NCI-H1417 (cell line): Measurements from ENCODE around the gene SPRED3.

Experiments
- DNase-seq, 3 experiments: peaks; one replicate each; lab custom pipeline; 2025; lab: John Stamatoyannopoulos, UW

SPRED3 gene

DNA sequence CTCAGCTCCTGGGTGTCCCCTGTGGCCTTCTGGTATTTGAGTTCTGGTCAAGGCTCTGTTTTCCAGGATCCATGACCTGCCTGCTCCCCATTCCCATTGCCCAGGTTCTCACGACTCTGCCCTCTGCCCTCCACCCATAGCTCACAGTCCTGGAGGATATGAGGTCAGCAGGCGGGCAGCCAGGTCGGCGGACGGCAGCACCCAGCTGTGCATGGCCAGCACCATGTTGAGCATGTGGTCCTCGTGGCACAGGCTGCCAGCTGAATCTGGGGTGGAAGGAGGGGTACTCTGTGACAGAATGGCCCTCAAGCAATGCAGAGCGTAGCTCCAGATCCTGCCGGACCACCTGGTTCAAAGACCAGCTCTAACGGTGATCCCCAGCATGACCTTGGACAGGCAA lies 32.4 kb downstream of the SPRED3 start:
- DNase-seq: no peak

DNA sequence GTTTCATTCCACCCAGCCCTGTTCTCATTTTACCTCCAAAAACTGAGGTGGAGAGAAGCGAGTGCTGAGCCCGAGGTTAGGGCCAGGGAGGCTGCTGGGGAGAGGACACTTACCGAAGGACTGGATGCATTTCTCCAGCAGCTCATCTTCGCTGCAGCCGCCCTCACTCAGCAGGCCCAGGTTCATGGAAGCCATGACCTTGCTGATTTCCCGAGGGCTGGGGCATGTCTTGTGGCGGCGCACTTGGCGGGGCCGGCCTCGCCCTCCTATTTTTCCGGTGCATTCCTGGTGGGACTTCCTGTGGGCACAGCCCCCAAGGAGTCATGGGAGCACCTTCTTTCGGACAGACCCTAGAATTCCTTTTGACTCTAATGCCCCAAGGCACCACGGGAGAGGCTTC lies 33.4 kb downstream of the SPRED3 start:
- DNase-seq: no peak

DNA sequence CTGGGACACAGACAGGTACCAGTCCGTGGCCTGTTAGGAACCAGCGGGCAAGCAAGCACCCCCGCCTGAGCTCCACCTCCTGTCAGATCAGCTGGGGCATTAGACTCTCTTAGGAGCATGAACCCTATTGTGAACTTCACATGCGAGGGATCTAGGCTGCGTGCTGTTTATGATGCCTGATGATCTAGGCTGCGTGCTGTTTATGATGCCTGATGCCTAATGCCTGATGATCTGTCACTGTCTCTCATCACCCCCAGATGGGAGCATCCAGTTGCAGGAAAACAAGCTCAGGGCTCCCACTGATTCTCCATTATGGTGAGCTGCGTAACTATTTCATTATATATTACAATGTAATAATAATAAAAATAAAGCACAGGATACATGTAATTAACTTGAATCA lies 33.9 kb downstream of the SPRED3 start:
- DNase-seq: no peak

DNA sequence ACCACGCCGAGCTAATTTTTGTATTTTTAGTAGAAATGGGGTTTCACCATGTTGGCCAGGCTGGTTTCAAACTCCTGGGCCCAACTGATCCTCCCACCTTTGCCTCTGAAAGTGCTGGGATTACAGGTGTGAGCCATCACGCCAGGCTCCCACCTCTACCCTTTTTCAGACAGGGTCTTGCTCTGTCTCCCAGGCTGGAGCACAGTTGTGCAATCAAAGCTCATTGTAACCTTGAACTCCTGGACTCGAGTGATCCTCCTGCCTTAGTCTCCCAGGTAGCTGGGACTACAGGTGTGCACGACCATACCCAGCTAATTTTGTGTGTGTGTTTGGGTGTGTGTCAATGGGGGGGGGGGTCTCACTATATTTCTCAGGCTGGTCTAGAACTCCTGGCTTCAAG lies 35.8 kb downstream of the SPRED3 start:
- no peak for DNase-seq

GRCh38 chr19:38425222-38425809 lies 36.8 kb downstream of the SPRED3 start:
- DNase-seq: no peak

GRCh38 chr19:38425810-38426466 lies 37.4 kb downstream of the SPRED3 start, which contains the start of gene RASGRP4:
Gene RASGRP4 (minus strand): TSS chr19:38426219. CDS start chr19:38426091, 128 bp downstream.
- no peak for DNase-seq

- peak in 1 of 3 experiments; percentile 1 for DNase-seq
These were observed 38.7 kb downstream of the SPRED3 start for GRCh38 chr19:38427035-38427677.

- no peak for DNase-seq
These were observed 40.7 kb downstream of the SPRED3 start for GRCh38 chr19:38429055-38429810.

- no peak for DNase-seq
These were observed 41.3 kb downstream of the SPRED3 start for GRCh38 chr19:38429811-38430156.

DNA sequence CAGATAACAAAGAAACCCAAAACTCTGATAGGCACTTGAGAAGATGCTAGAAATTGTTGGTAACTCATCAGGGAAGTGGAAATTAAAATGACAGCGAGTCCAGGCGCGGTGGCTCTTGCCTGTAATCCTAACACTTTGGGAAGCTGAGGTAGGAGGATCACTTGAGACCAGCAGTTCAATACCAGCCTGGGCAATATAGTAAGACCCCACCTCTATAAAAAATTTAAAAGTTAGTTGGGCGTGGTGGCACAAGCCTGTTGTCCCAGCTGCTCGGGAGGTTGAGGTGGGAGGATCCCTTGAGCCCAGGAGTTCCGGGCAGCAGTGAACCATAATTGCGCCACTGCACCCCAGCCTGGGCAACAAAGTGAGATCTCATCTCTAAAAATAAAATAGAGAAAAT lies 42.4 kb downstream of the SPRED3 start:
- no peak for DNase-seq

DNA sequence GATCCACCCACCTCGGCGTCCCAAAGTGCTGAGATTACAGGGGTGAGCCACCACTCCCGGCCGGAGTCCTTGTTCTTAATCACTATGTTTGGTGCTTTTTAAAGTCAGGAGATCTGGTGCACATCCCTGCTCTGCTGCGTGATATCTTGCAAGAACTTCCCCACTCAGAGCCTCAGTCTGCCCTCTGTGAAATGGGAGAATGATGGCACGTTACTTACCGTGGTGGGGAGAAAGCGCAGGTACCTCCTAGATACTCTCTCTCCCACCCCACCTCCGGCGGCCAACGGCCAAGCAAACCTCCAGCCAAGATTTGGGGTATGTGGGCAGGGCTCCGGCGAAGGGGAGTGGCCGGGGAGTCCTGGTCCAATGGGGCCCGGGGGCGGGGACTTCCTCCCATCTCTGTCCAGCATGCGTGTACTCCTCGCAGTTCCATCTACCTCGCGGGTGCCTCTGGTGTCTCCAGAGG lies 44.8 kb downstream of the SPRED3 start, which contains the start of gene RYR1:
Gene RYR1, plus strand, starts transcription at position 424 of the 466 bp plus-strand sequence. CDS start 139 bp downstream, outside the sequence.
- no peak for DNase-seq

GRCh38 chr19:38434549-38435051 lies 46.1 kb downstream of the SPRED3 start:
- peak in 2 of 3 experiments; percentile 5 to 9 for DNase-seq

DNA sequence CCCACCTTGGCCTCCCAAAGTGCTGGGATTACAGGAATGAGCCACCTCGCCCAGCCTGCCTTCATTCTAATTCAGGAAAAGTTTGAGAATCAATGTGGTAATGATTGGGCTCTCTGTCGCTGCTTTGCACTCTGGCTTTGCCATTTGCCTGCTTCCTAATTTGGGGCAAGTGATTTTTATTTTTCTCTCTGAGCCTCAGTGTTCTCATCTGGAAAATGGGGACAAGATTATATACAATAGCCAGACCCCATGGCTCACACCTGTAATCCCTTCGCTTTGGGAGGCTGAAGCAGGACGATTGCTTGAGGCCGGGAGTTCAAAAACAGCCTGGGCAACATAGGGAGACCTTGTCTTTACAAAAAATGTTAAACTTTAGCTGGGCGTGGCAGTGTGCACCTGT lies 48.8 kb downstream of the SPRED3 start:
- no peak for DNase-seq

GRCh38 chr19:38437917-38438316 lies 49.4 kb downstream of the SPRED3 start:
- no peak for DNase-seq

DNA sequence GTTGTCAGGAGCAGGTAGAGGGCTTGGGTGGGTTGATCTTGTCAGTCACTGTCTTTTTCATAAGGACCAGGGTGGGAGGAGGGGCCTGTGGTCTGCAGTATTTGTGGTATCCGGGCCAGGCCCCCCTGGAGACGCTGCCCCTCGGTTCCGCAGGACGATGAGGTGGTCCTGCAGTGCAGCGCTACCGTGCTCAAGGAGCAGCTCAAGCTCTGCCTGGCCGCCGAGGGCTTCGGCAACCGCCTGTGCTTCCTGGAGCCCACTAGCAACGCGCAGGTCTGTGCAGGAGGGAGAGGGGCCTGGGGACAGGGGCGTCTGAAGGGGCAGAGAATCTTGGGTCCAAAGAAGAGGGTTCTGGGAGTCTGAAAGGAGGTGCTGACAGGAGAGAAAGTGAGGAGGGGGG lies 52.1 kb downstream of the SPRED3 start:
- no peak for DNase-seq

- no peak for DNase-seq
These were observed 53.3 kb downstream of the SPRED3 start for GRCh38 chr19:38441657-38442348.

DNA sequence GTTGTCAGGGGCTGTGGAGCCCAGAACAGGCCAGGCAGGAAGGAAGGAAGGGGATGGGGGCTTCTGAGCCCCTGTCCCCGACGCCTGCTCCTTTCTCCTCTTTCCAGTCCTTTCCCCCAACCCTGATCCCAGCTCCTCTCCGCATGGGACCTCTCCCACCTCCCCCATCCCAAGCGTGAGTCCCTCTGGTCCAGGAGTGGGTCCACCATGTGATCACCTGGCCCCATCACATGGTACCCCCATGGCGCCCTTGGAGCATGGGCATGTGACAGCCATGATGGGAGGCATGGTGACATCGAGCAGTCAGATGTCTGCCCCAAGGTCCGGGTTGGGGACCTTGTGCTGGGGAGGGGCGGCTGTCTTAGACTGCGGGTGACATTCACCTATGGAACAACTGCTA lies 54.2 kb downstream of the SPRED3 start:
- no peak for DNase-seq

GRCh38 chr19:38443458-38443999 lies 55.0 kb downstream of the SPRED3 start:
- DNase-seq: no peak

DNA sequence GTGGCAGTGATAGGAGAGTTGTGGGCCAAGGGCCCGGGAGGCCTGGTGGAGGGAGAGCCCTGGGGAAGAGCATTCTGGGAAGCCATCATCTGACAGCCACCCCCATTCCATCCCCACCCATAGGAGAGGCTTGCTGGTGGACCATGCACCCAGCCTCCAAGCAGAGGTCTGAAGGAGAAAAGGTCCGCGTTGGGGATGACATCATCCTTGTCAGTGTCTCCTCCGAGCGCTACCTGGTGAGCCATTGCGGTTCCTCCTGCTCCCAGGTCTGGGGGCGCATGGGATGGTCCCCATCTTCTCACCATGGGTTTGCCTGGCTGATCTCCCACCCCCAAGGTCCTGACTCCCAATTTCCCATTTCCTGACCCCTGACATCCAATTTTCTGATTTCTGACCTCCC lies 55.5 kb downstream of the SPRED3 start:
- no peak for DNase-seq

GRCh38 chr19:38445362-38445761 lies 56.9 kb downstream of the SPRED3 start:
- no peak for DNase-seq

GRCh38 chr19:38448225-38448624 lies 59.7 kb downstream of the SPRED3 start:
- DNase-seq: no peak
